Measurements from ENCODE around the gene CXCL5.
"Not testable (repeated sequence)": the region's sequence is repeated elsewhere in the genome, so short reads cannot be mapped to it uniquely, and the experiment has no call there.

The CXCL5 gene

DNA sequence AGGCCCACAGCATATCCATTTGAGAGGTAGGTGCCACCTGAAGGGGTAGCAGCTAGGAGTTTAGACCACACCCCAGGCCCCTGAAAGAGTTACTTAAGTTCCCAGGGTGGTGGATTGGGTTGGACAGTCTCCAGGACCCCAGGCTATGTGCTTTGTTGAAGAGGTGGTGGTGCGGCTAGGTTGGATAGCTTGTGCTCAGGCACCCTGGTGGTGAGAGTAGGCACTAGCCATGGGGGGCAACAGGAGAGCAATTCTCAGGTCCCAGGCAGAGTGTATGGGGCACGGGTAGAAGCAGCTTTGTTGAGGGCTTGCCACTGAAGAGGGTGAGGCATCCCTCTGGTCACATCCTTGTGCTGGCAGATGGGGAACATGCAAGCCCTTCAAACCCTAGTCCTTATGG lies 22.3 kb downstream of the CXCL5 start:
- Histone ChIP-seq H3K36me3 (ENCODE audit: insufficient read depth, low read length) (peaks cover 5% of the 10 kb centered on the region; the same call in 1 of the 2 replicates), H3K4me1 (ENCODE audit: control insufficient read depth, insufficient read depth, low read length, unreplicated experiment) (peaks cover 30% of the 10 kb centered on the region), H3K27me3 (ENCODE audit: insufficient read depth, low read length) (no peaks in the 10 kb centered on the region), H3K4me3 (ENCODE audit: low read depth, low read length) (no peak overlapping the region), H3K79me2 (ENCODE audit: control insufficient read depth, insufficient read depth, low read length, unreplicated experiment) (no peaks in the 10 kb centered on the region), H3K27ac (ENCODE audit: low read depth, low read length) (no peak overlapping the region), H2AFZ (ENCODE audit: low read length, unreplicated experiment) (no peak overlapping the region)

DNA sequence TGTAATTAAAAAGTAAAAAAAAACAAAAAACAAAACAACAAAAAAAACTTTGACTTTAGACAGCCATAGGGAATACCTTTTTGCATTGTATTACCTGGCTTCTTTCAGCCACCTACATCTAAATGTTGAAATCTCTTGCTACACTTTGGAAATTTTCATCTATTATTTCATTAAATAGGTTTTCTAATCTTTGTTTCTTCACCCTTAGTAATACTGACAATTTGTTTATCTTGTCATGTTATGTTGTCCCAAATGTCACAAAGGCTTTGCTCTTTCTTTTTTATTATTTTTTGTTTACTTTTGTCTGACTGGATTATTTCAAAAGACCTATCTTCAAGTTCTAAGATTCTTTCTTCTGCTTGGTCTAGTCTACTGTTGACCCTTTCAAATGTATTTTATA lies 24.1 kb downstream of the CXCL5 start:
- no peaks in the 10 kb centered on the region for H3K27me3 ChIP-seq (ENCODE audit: insufficient read depth, low read length)
- H3K27ac ChIP-seq (ENCODE audit: low read depth, low read length), result no peak overlapping the region
- peaks cover 5% of the 10 kb centered on the region; the same call in 1 of the 2 replicates for H3K36me3 ChIP-seq (ENCODE audit: insufficient read depth, low read length)
- H3K79me2 ChIP-seq (ENCODE audit: control insufficient read depth, insufficient read depth, low read length, unreplicated experiment), result no peaks in the 10 kb centered on the region
- no peak overlapping the region for H3K4me3 ChIP-seq (ENCODE audit: low read depth, low read length)
- H2AFZ ChIP-seq (ENCODE audit: low read length, unreplicated experiment), result no peak overlapping the region
- peaks cover 25% of the 10 kb centered on the region for H3K4me1 ChIP-seq (ENCODE audit: control insufficient read depth, insufficient read depth, low read length, unreplicated experiment)

DNA sequence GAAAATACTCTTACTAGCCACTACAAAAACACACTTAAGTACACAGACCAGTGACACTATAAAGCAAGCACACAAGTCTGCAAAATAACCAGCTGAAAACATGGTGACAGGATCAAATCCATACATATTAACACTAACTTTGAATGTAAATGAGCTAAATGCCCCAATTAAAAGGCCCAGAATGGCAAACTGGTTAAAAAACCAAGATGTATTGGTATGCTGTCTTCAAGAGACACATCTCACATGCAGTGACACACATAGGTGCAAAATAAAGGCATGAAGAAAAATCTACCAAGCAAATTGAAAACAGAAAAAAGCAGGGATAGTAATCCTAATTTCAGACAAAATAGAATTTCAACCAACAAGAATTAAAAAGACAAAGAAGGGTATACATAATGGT lies 27.5 kb downstream of the CXCL5 start:
- H2AFZ ChIP-seq (ENCODE audit: low read length, unreplicated experiment), result no peak overlapping the region

GRCh38 chr4:73970011-73970410 lies 28.5 kb downstream of the CXCL5 start:
- Histone ChIP-seq H3K4me1 (ENCODE audit: control insufficient read depth, insufficient read depth, low read length, unreplicated experiment) (no peaks in the 10 kb centered on the region), H3K27ac (ENCODE audit: low read depth, low read length) (no peak overlapping the region), H3K27me3 (ENCODE audit: insufficient read depth, low read length) (no peaks in the 10 kb centered on the region)

More for the DNA sequence above, 27.5 kb downstream of the CXCL5 start:
- H3K36me3 ChIP-seq (ENCODE audit: insufficient read depth, low read length), result peaks cover 5% of the 10 kb centered on the region; the same call in 1 of the 2 replicates
- no peaks in the 10 kb centered on the region for H3K79me2 ChIP-seq (ENCODE audit: control insufficient read depth, insufficient read depth, low read length, unreplicated experiment)
- H3K4me1 ChIP-seq (ENCODE audit: control insufficient read depth, insufficient read depth, low read length, unreplicated experiment), result no peaks in the 10 kb centered on the region
- H3K27me3 ChIP-seq (ENCODE audit: insufficient read depth, low read length), result no peaks in the 10 kb centered on the region
- no peak overlapping the region for H3K27ac ChIP-seq (ENCODE audit: low read depth, low read length)
- no peak overlapping the region for H3K4me3 ChIP-seq (ENCODE audit: low read depth, low read length)

DNA sequence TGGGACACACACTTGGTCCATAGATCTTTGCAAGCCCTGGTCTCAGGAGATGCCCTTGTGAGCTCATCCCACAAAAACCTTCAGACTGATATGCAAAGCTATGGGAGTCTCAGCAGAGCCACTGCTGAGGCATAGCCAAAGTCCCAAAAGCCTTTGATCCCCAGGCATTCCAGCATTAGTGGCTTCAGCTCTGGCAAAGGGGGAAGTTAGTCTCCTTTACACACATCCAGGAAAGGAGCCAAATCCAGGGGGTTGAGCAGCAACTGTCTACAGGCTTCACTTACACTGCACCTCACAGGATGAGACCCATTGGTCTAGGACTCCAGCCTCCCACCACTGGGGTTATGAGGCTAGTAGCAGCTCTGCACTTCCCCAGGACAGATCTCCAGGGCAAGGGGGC lies 30.6 kb downstream of the CXCL5 start:
- H3K4me1 ChIP-seq (ENCODE audit: control insufficient read depth, insufficient read depth, low read length, unreplicated experiment), result no peaks in the 10 kb centered on the region
- no peak overlapping the region for H3K4me3 ChIP-seq (ENCODE audit: low read depth, low read length)
- no peak overlapping the region for H2AFZ ChIP-seq (ENCODE audit: low read length, unreplicated experiment)
- H3K27ac ChIP-seq (ENCODE audit: low read depth, low read length), result no peak overlapping the region
- H3K79me2 ChIP-seq (ENCODE audit: control insufficient read depth, insufficient read depth, low read length, unreplicated experiment), result no peaks in the 10 kb centered on the region
- H3K36me3 ChIP-seq (ENCODE audit: insufficient read depth, low read length), result peaks cover 5% of the 10 kb centered on the region; the same call in 1 of the 2 replicates
- no peaks in the 10 kb centered on the region for H3K27me3 ChIP-seq (ENCODE audit: insufficient read depth, low read length)

More at GRCh38 chr4:73970011-73970410, 28.5 kb downstream of the CXCL5 start:
- H2AFZ ChIP-seq (ENCODE audit: low read length, unreplicated experiment), result no peak overlapping the region
- no peaks in the 10 kb centered on the region for H3K79me2 ChIP-seq (ENCODE audit: control insufficient read depth, insufficient read depth, low read length, unreplicated experiment)
- peaks cover 5% of the 10 kb centered on the region; the same call in 1 of the 2 replicates for H3K36me3 ChIP-seq (ENCODE audit: insufficient read depth, low read length)
- no peak overlapping the region for H3K4me3 ChIP-seq (ENCODE audit: low read depth, low read length)

GRCh38 chr4:73964862-73965611 lies 33.4 kb downstream of the CXCL5 start:
- Histone ChIP-seq H3K27me3 (ENCODE audit: insufficient read depth, low read length) (no peaks in the 10 kb centered on the region), H2AFZ (ENCODE audit: low read length, unreplicated experiment) (no peak overlapping the region), H3K79me2 (ENCODE audit: control insufficient read depth, insufficient read depth, low read length, unreplicated experiment) (no peaks in the 10 kb centered on the region), H3K4me1 (ENCODE audit: control insufficient read depth, insufficient read depth, low read length, unreplicated experiment) (no peaks in the 10 kb centered on the region), H3K4me3 (ENCODE audit: low read depth, low read length) (no peak overlapping the region), H3K27ac (ENCODE audit: low read depth, low read length) (no peak overlapping the region), H3K36me3 (ENCODE audit: insufficient read depth, low read length) (no peaks in the 10 kb centered on the region)

DNA sequence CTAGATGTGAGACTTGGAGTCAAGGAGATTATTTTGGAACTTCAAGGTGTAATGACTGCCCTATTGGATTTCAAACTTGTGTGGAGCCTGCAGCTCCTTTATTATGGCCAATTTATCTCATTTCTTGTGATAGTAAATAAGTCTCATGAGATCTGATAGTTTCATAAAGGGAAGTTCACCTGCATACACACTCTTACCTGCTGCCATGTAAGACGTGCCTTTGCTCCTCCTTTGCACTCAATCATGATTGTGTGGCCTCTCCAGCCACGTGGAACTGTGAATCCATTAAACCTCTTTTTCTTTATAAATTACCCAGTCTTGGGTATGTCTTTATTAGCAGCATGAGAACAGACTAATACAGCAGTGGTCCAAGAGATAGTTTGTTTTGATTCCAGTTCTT lies 35.8 kb downstream of the CXCL5 start:
- no peak overlapping the region for H2AFZ ChIP-seq (ENCODE audit: low read length, unreplicated experiment)
- no peaks in the 10 kb centered on the region for H3K27me3 ChIP-seq (ENCODE audit: insufficient read depth, low read length)
- H3K36me3 ChIP-seq (ENCODE audit: insufficient read depth, low read length), result no peaks in the 10 kb centered on the region

GRCh38 chr4:73959041-73959440 lies 39.4 kb downstream of the CXCL5 start:
- H3K27ac ChIP-seq (ENCODE audit: low read depth, low read length); H2AFZ ChIP-seq (ENCODE audit: low read length, unreplicated experiment); H3K4me3 ChIP-seq (ENCODE audit: low read depth, low read length); H3K79me2 ChIP-seq (ENCODE audit: control insufficient read depth, insufficient read depth, low read length, unreplicated experiment); H3K27me3 ChIP-seq (ENCODE audit: insufficient read depth, low read length); H3K36me3 ChIP-seq (ENCODE audit: insufficient read depth, low read length); H3K4me1 ChIP-seq (ENCODE audit: control insufficient read depth, insufficient read depth, low read length, unreplicated experiment): not testable (repeated sequence)

More for the DNA sequence above, 35.8 kb downstream of the CXCL5 start:
- no peak overlapping the region for H3K4me3 ChIP-seq (ENCODE audit: low read depth, low read length)
- no peaks in the 10 kb centered on the region for H3K4me1 ChIP-seq (ENCODE audit: control insufficient read depth, insufficient read depth, low read length, unreplicated experiment)
- H3K79me2 ChIP-seq (ENCODE audit: control insufficient read depth, insufficient read depth, low read length, unreplicated experiment), result no peaks in the 10 kb centered on the region
- no peak overlapping the region for H3K27ac ChIP-seq (ENCODE audit: low read depth, low read length)

DNA sequence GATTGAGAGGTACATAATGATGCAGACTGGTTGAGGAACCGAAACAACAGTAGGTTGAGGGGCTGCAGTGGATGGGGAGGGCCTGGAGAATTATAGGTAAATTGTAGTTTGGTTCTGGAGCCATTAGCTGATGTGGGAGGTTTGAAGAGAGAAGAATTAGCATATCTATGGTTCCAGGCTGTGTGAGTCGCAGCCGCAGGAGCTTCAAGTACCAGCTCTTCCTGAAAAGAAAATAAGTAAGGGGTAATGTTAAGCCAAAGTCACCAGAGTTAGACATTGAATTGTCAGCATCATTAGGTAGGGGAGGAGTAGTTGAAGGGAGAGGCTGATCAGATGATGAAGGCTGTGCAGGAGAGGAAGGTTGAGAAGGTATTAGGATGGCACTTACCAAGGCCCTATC lies 46.1 kb downstream of the CXCL5 start:
- no peaks in the 10 kb centered on the region for H3K27me3 ChIP-seq (ENCODE audit: insufficient read depth, low read length)
- no peaks in the 10 kb centered on the region for H3K36me3 ChIP-seq (ENCODE audit: insufficient read depth, low read length)
- H2AFZ ChIP-seq (ENCODE audit: low read length, unreplicated experiment), result no peak overlapping the region
- H3K4me3 ChIP-seq (ENCODE audit: low read depth, low read length), result no peak overlapping the region
- H3K4me1 ChIP-seq (ENCODE audit: control insufficient read depth, insufficient read depth, low read length, unreplicated experiment), result no peaks in the 10 kb centered on the region
- no peaks in the 10 kb centered on the region for H3K79me2 ChIP-seq (ENCODE audit: control insufficient read depth, insufficient read depth, low read length, unreplicated experiment)
- no peak overlapping the region for H3K27ac ChIP-seq (ENCODE audit: low read depth, low read length)

- H3K4me1 ChIP-seq (ENCODE audit: control insufficient read depth, insufficient read depth, low read length, unreplicated experiment); H3K27me3 ChIP-seq (ENCODE audit: insufficient read depth, low read length); H2AFZ ChIP-seq (ENCODE audit: low read length, unreplicated experiment); H3K36me3 ChIP-seq (ENCODE audit: insufficient read depth, low read length); H3K27ac ChIP-seq (ENCODE audit: low read depth, low read length); H3K79me2 ChIP-seq (ENCODE audit: control insufficient read depth, insufficient read depth, low read length, unreplicated experiment); H3K4me3 ChIP-seq (ENCODE audit: low read depth, low read length): not testable (repeated sequence)
Measured at GRCh38 chr4:73950376-73950920, 48.0 kb downstream of the CXCL5 start.

Data from ACC112 (cell line).